ENCODE results near the gene TMEM238L.

Gene TMEM238L

GRCh38 chr17:10773391-10773790 is 30.5 kb downstream of the TMEM238L start:
- no peak for DNase-seq (ENCODE audit: low spot score)

GRCh38 chr17:10772425-10773380 is 31.2 kb downstream of the TMEM238L start:
- DNase-seq (ENCODE audit: low spot score), result peak; percentile 57

DNA sequence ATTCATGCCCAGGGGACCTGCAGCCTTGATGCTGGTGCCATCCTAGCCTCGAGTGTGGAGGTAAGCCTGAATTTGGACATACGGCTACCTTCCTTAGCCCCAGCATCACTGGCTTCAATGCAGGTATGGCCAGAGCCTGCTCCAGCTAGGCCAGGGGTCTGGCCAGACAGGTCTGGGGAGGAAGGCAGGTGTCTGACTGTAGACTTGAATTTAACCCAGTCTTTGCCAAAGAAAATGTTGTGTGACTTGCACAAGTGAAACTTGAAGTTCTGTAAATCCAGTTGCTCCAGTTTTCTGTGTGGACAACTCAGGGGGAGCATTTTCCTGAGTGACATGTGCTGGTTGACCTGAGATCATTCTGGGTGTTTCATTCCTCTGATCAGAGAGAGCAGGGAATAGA is 32.8 kb downstream of the TMEM238L start:
- no peak for DNase-seq (ENCODE audit: low spot score)

GRCh38 chr17:10769840-10770239 is 34.1 kb downstream of the TMEM238L start:
- DNase-seq (ENCODE audit: low spot score), result no peak

GRCh38 chr17:10768750-10769251 is 35.1 kb downstream of the TMEM238L start:
- DNase-seq (ENCODE audit: low spot score), result no peak

DNA sequence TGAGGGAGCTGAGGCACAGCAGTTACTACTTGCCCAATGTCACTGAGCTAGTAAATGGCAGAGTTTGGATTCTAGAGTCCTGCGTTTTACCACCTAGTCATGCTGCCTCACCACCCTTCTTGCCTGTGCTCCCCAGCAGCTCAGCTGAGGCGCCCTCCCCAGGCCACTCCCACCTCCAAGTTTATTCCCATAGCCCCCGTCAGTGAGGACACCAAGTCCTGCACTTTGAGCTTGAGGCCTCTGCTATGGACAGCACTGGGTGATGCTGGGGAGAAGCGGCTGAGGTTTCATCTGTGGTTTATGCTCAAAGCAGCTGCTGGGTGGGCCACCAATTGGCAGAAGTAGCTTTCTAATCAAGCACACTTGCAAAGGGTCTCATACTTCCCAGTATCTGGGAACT is 36.7 kb downstream of the TMEM238L start:
- DNase-seq (ENCODE audit: low spot score), result no peak

DNA sequence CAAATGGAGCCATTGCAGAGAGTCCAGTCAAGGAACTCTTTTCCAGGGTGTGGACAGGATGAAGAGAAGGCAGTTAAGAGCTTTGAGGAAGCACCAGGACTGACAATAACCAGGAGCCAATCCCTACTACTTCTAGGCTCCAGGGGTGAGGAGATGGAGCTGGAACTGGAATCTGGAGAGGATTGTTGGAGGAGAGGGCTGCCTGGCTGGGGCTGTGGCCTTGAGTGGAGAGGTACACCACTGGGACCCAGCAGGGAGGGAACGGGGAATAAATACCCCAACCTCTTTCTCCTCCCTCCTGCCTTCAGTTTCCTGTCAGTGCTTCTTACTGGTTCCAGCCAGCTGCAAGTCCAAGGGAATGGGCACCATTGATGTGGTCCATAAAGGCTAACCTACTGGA is 41.9 kb downstream of the TMEM238L start:
- no peak for DNase-seq (ENCODE audit: low spot score)

DNA sequence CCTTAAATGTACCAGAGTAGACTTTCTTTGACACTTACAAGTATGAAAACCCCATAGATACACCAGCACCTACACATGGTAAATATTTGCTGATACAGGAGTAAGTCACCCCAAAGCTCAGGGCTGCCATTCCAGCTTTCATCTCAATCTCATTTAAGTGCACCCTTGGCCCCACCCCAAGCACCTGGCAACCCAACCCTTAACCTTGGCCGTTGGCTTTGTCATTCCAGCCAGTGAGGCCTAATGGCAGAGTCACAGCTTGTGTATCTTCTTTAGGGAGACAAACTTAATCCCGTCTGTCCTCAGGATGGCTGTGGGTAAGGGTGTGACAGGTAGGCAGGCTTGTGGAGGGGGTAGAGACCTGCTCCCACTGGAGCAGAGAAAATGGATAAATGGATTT is 42.6 kb downstream of the TMEM238L start:
- DNase-seq (ENCODE audit: low spot score), result no peak

- DNase-seq (ENCODE audit: low spot score), result no peak
These were observed 45.8 kb downstream of the TMEM238L start for GRCh38 chr17:10758062-10758461.

DNA sequence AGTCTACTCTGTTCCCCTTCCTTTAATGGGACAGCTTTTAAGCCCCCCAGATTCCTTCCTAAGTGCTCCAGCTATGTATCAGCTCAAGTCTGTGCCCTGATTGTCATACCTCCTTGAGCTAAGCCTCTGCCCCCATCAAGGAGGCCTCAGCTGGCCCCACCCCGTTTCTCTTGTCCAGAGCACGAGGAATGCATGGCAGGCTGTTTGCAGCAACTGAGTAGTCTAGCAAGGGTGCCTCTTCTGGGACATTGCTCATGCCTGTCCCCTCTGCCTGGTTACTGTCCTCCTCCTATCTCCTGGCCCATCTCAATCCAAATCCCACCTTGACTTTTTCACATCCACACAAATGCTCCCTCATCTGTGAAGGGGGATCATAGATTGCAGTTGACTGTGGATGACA is 46.3 kb downstream of the TMEM238L start:
- no peak for DNase-seq (ENCODE audit: low spot score)

- no peak for DNase-seq (ENCODE audit: low spot score)
These were observed 46.8 kb downstream of the TMEM238L start for GRCh38 chr17:10757067-10757466.

DNA sequence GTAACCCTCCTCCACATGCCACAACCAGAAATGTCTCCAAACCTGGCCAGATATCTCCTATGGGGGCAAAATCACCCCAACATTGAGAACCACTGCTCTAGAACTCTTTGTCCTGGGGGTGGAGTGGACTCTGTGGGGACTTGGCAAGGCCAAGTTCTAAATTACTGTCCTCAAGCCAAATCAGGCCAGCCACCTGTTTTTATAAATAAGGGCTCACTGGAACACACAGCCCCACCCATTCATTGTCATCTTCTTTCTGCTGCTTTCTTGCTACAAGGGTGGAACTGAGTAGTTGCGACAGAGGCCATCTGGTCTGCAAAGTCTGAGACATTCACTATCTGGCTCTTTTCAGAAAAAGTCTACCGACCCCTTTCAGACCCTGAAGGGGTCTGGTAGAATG is 47.3 kb downstream of the TMEM238L start:
- DNase-seq (ENCODE audit: low spot score), result no peak

GRCh38 chr17:10756185-10756584 is 47.7 kb downstream of the TMEM238L start:
- no peak for DNase-seq (ENCODE audit: low spot score)

DNA sequence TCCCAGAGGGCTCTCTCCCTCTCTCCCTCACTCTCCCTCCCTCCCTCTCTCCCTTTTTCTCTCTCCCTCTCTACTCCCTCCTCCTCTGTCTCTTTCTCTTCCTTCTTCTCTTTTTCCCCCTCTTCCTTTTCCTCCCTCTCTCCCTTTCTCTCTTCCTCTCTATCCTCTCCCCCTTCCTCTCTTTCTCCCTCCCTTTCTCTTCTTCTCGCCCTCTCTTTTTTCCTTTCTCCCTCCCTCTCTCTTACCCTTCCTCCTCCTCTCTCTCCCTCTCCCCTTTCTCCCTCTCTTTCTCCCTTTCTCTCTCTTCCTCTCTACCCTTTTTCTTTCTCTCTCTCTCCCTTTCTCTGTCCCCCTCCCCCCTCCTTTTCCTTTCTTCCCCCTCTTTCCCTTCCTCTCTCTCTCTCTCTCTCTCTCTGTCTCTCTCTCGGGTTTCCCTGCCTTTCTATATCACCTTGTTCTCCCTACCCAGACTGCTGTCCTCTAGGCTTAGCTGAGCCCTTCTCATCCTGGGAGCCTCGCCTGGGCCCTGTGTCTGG is 48.2 kb downstream of the TMEM238L start:
- DNase-seq (ENCODE audit: low spot score), result no peak

- no peak for DNase-seq (ENCODE audit: low spot score)
These were observed 48.9 kb downstream of the TMEM238L start for GRCh38 chr17:10754861-10755591.

DNA sequence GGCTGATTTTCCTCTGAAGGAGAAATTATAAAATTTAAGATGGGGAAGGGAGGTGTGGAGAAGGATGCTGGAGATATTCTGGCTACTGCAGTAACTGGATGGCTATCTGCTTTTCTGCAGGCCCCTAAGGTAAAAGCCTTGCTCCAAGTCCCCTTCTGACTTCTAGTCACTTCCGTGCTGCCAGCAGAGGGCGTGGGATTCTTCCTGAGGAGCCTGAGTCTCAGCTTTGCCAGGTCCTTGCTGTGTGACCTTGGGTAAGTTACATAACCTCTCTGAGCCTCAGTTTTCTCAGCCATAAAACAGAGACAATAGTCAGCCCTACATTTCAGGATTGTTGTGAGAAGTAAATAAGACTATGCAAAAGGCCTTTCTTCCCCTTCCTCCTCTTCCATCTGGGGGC is 49.8 kb downstream of the TMEM238L start:
- DNase-seq (ENCODE audit: low spot score), result peak; percentile 29

DNA sequence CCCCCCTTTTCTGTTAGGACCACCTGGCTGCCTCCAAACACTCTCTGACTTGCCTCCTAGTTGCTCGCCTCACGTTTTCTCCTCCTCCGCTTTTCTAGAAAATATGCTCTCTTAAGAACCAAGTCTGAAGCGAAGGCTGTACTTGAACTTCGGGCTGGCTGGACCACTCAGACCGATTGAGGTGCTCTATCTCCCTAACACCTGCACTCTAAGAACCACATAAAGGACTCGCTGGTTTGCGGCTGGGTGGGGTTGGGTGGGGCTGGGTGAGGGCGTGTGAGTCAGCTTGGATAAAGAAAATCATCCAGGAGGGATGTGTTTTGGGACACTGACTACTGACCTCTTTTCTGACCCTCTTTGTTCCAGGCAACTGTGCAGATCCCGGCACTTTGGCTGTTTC is 51.2 kb downstream of the TMEM238L start:
- no peak for DNase-seq (ENCODE audit: low spot score)

GRCh38 chr17:10751563-10751962 is 52.3 kb downstream of the TMEM238L start:
- no peak for DNase-seq (ENCODE audit: low spot score)

- DNase-seq (ENCODE audit: low spot score), result no peak
These were observed 53.7 kb downstream of the TMEM238L start for GRCh38 chr17:10750210-10750609.

DNA sequence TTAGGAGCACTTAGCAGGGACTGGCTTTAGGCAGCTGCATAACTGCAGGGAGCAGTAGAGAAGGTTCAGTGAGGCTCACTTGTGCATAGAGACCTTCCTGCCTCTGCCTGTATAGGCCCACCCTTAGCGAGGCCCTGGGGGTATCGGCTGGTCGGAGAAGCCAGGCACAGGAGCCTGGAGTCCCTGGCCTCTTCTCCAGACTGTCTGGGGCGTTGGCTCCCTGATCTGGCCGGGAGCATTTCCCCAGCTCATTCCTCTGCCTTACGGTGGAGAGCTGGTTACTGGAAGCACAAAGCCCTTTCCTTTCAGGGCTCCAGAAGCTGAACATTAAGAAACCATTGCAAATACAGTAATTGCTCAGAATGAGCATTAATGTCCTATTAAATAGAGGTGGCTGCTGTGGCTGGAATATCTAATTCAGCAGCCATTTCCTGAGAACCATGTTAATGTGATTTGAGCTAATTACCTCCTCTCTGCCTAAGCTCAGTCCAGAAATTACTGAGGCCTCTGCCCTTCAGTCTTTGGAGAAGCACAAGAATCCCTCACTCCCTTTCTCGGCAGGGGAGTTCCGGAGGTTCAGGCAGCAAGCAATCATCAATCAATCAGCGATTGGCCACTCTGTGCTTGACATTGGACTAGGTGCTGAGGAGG is 55.2 kb downstream of the TMEM238L start:
- no peak for DNase-seq (ENCODE audit: low spot score)

DNA sequence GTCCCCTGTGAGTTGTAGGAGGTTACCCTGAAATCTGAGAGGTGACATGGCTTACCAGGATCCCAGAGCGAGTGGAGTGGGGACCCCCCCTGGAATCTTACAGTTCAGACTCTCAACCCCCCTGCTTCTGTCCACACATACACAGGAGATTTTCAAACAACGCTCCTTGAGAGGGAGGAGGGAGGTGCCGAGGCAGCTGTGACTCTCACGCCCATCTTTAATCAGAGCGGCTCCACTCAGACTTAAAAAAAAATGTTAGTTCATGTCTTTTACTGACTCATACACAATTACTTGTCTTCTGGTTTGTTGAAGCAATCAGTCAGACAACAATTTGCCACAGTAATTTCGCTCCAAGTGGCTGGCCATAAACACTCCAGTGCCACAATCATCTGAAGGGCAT is 58.7 kb downstream of the TMEM238L start:
- no peak for DNase-seq (ENCODE audit: low spot score)
